Activated CD4-positive, alpha-beta T cell treated with anti-CD3 and anti-CD28 coated beads for 1 hour (primary cell): Measurements from ENCODE around the gene EML1.

Experiments
- DNase-seq: peaks from one replicate; pipeline ENCODE4 v3.0.0-alpha.2; 2020

Gene EML1

GRCh38 chr14:99908653-99909250, 115.5 kb downstream of the EML1 start:
- no peak for DNase-seq

- no peak for DNase-seq
These were observed 116.4 kb downstream of the EML1 start for GRCh38 chr14:99909513-99910064.

- DNase-seq: no peak
These were observed 117.4 kb downstream of the EML1 start for GRCh38 chr14:99910337-99911309.

GRCh38 chr14:99915305-99916090, 122.3 kb downstream of the EML1 start:
- DNase-seq: no peak

GRCh38 chr14:99916091-99916383, 122.8 kb downstream of the EML1 start:
- DNase-seq: no peak

- DNase-seq: no peak
These were observed 125.6 kb downstream of the EML1 start for GRCh38 chr14:99918781-99919180.

GRCh38 chr14:99921425-99921824, 128.2 kb downstream of the EML1 start:
- no peak for DNase-seq

- DNase-seq: no peak
These were observed 131.2 kb downstream of the EML1 start for GRCh38 chr14:99924379-99924778.

- no peak for DNase-seq
These were observed 132.3 kb downstream of the EML1 start for GRCh38 chr14:99925471-99925870.

- no peak for DNase-seq
These were observed 135.8 kb downstream of the EML1 start for GRCh38 chr14:99928963-99929362.

- DNase-seq: no peak
These were observed 136.4 kb downstream of the EML1 start for GRCh38 chr14:99929601-99930000.

- DNase-seq: no peak
These were observed 137.4 kb downstream of the EML1 start for GRCh38 chr14:99930420-99931274.

- no peak for DNase-seq
These were observed 138.1 kb downstream of the EML1 start for GRCh38 chr14:99931308-99931707.

- no peak for DNase-seq
These were observed 142.8 kb downstream of the EML1 start for GRCh38 chr14:99936056-99936455.

GRCh38 chr14:99936738-99937474, 143.7 kb downstream of the EML1 start:
- DNase-seq: no peak

GRCh38 chr14:99937475-99938244, 144.4 kb downstream of the EML1 start:
- DNase-seq: no peak

- no peak for DNase-seq
These were observed 145.2 kb downstream of the EML1 start for GRCh38 chr14:99938376-99938775.

GRCh38 chr14:99938896-99939295, 145.7 kb downstream of the EML1 start:
- no peak for DNase-seq

GRCh38 chr14:99939421-99939820, 146.2 kb downstream of the EML1 start:
- DNase-seq: no peak

- no peak for DNase-seq
These were observed 146.9 kb downstream of the EML1 start for GRCh38 chr14:99940064-99940463.

GRCh38 chr14:99941211-99941610, 148.0 kb downstream of the EML1 start:
- DNase-seq: no peak
